ENCODE data around the gene FKRP.
"Not testable (repeated sequence)": the region's sequence is repeated elsewhere in the genome, so short reads cannot be mapped to it uniquely, and the experiment has no call there.

FKRP gene

GRCh38 chr19:46791944-46792343 is 46.1 kb downstream of the FKRP start:
- Histone ChIP-seq H3K27me3 (ENCODE audit: control insufficient read depth in 1 of 2, insufficient read depth in 2 of 2, low read length in 2 of 2) (no peaks in the 10 kb centered on the region), H3K4me1 (ENCODE audit: insufficient read depth, low read length) (peaks cover 4% of the 10 kb centered on the region), H3K4me3 (ENCODE audit: low read depth in 1 of 2, low read length in 2 of 2) (no peak overlapping the region), H3K9ac (ENCODE audit: low read length) (no peak overlapping the region), H3K9me3 (ENCODE audit: low read length) (no peaks in the 10 kb centered on the region), H3K36me3 (ENCODE audit: insufficient read depth, low read length) (no peaks in the 10 kb centered on the region), H3K27ac (ENCODE audit: low read depth, low read length) (no peak overlapping the region)

- Histone ChIP-seq H3K4me3 (ENCODE audit: low read depth in 1 of 2, low read length in 2 of 2) (no peak overlapping the region), H3K9me3 (ENCODE audit: low read length) (no peaks in the 10 kb centered on the region), H3K27ac (ENCODE audit: low read depth, low read length) (no peak overlapping the region), H3K9ac (ENCODE audit: low read length) (no peak overlapping the region), H3K27me3 (ENCODE audit: control insufficient read depth in 1 of 2, insufficient read depth in 2 of 2, low read length in 2 of 2) (no peaks in the 10 kb centered on the region), H3K4me1 (ENCODE audit: insufficient read depth, low read length) (peaks cover 4% of the 10 kb centered on the region), H3K36me3 (ENCODE audit: insufficient read depth, low read length) (no peaks in the 10 kb centered on the region)
These were observed 52.0 kb downstream of the FKRP start for GRCh38 chr19:46797881-46798280.

- Histone ChIP-seq H3K4me1 (ENCODE audit: insufficient read depth, low read length) (peaks cover 4% of the 10 kb centered on the region), H3K9ac (ENCODE audit: low read length) (no peak overlapping the region), H3K27me3 (ENCODE audit: control insufficient read depth in 1 of 2, insufficient read depth in 2 of 2, low read length in 2 of 2) (no peaks in the 10 kb centered on the region), H3K27ac (ENCODE audit: low read depth, low read length) (no peak overlapping the region), H3K4me3 (ENCODE audit: low read depth in 1 of 2, low read length in 2 of 2) (no peak overlapping the region), H3K36me3 (ENCODE audit: insufficient read depth, low read length) (no peaks in the 10 kb centered on the region), H3K9me3 (ENCODE audit: low read length) (no peaks in the 10 kb centered on the region)
These were observed 52.9 kb downstream of the FKRP start for GRCh38 chr19:46798713-46799112.

- Histone ChIP-seq H3K27ac (ENCODE audit: low read depth, low read length) (no peak overlapping the region), H3K9me3 (ENCODE audit: low read length) (no peaks in the 10 kb centered on the region), H3K4me3 (ENCODE audit: low read depth in 1 of 2, low read length in 2 of 2) (no peak overlapping the region), H3K27me3 (ENCODE audit: control insufficient read depth in 1 of 2, insufficient read depth in 2 of 2, low read length in 2 of 2) (no peaks in the 10 kb centered on the region), H3K36me3 (ENCODE audit: insufficient read depth, low read length) (no peaks in the 10 kb centered on the region), H3K9ac (ENCODE audit: low read length) (no peak overlapping the region), H3K4me1 (ENCODE audit: insufficient read depth, low read length) (no peaks in the 10 kb centered on the region)
These were observed 56.3 kb downstream of the FKRP start for GRCh38 chr19:46802152-46802551.

- H3K27me3 ChIP-seq (ENCODE audit: control insufficient read depth in 1 of 2, insufficient read depth in 2 of 2, low read length in 2 of 2), result no peaks in the 10 kb centered on the region
- no peaks in the 10 kb centered on the region for H3K9me3 ChIP-seq (ENCODE audit: low read length)
- no peak overlapping the region for H3K4me3 ChIP-seq (ENCODE audit: low read depth in 1 of 2, low read length in 2 of 2)
- no peak overlapping the region for H3K27ac ChIP-seq (ENCODE audit: low read depth, low read length)
- H3K4me1 ChIP-seq (ENCODE audit: insufficient read depth, low read length), result no peaks in the 10 kb centered on the region
- no peak overlapping the region for H3K9ac ChIP-seq (ENCODE audit: low read length)
- no peaks in the 10 kb centered on the region for H3K36me3 ChIP-seq (ENCODE audit: insufficient read depth, low read length)
These were observed 57.7 kb downstream of the FKRP start for GRCh38 chr19:46803555-46803954.

GRCh38 chr19:46804432-46804831 is 58.6 kb downstream of the FKRP start:
- not testable (repeated sequence) for H3K27ac ChIP-seq (ENCODE audit: low read depth, low read length); H3K9ac ChIP-seq (ENCODE audit: low read length); H3K27me3 ChIP-seq (ENCODE audit: control insufficient read depth in 1 of 2, insufficient read depth in 2 of 2, low read length in 2 of 2); H3K9me3 ChIP-seq (ENCODE audit: low read length); H3K4me3 ChIP-seq (ENCODE audit: low read depth in 1 of 2, low read length in 2 of 2); H3K36me3 ChIP-seq (ENCODE audit: insufficient read depth, low read length); H3K4me1 ChIP-seq (ENCODE audit: insufficient read depth, low read length)

- H3K9me3 ChIP-seq (ENCODE audit: low read length), result no peaks in the 10 kb centered on the region
- H3K4me3 ChIP-seq (ENCODE audit: low read depth in 1 of 2, low read length in 2 of 2), result no peak overlapping the region
These were observed 60.8 kb downstream of the FKRP start for GRCh38 chr19:46806656-46807055.

More at GRCh38 chr19:46806656-46807055, 60.8 kb downstream of the FKRP start:
- no peak overlapping the region for H3K9ac ChIP-seq (ENCODE audit: low read length)
- no peaks in the 10 kb centered on the region for H3K36me3 ChIP-seq (ENCODE audit: insufficient read depth, low read length)
- no peaks in the 10 kb centered on the region for H3K27me3 ChIP-seq (ENCODE audit: control insufficient read depth in 1 of 2, insufficient read depth in 2 of 2, low read length in 2 of 2)
- no peak overlapping the region for H3K27ac ChIP-seq (ENCODE audit: low read depth, low read length)
- H3K4me1 ChIP-seq (ENCODE audit: insufficient read depth, low read length), result no peaks in the 10 kb centered on the region

Data from muscle layer of colon (tissue), 2 donors.